Adipose tissue (tissue), 3 donors: ENCODE data around the gene CCDC92B. TPM values are rescaled to one million over a fixed set of nuclear protein-coding genes. Genes with fewer than 3 reads are reported as not detected.
"Not testable (repeated sequence)": the region's sequence is repeated elsewhere in the genome, so short reads cannot be mapped to it uniquely, and the experiment has no call there.

Experiments used
- H3K27ac ChIP-seq: one replicate; pipeline ENCODE4 v1.5.1; 2013; ENCODE audit warnings: low read depth, low read length
- WGBS, 3 donors: extraction: QIAGEN DNeasy Blood & Tissue Kit; methylation state at CpG; one replicate each; pipeline ENCODE4 v1.1.7; 2013; 5-methylcytosine and 5-hydroxymethylcytosine counted together
- polyA plus RNA-seq, 3 donors: library from polyadenylated mRNA; stranded (reverse); fragments of 200-250 nt; gene quantifications; one replicate each; pipeline ENCODE4 v1.2.3, GENCODE V29; 2013
- donor health status: healthy with polysubstance abuse.
- donor health status: Bipolar disorder and iron deficiency.
- donor health status: healthy.

Gene CCDC92B
- polyA plus RNA-seq: under 1 TPM; 0.13 to 0.37 (median 0.34) TPM

GRCh38 chr17:2749058-2749783, at the start of gene CCDC92B:
Gene CCDC92B (minus strand): TSS chr17:2749652. CDS start chr17:2735145, 14,507 bp downstream.
- H3K27ac ChIP-seq: no peak within 1 kb of the TSS
- WGBS, 3 donors: 4 to 5% (median 4%) methylated on average over 41 to 76 of the region's 76 CpGs

DNA sequence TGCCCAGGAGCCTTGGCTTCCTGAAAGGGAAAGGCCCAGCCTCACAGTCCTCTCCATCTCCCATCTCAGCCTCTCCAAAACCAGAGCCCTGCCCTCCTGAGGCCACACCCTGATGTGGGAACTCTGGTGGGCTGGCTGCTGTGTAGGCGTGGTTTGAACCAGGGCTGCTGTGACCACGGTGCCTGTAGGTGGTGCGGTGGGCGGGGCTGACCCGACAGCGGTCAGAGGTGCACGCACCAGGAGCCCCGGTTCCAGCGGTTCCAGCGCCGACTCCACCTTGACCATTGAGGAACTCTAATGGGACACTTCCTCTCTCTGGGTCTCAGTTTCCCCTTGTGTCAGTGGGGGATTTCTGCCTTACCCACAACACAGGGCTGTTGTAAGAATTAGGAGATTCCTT, 49.2 kb upstream of the CCDC92B start:
- no peak overlapping the region for H3K27ac ChIP-seq
- 48 to 52% (median 51%) methylated on average over 11 of the region's 11 CpGs for WGBS, 3 donors

- 77 to 83% (median 83%) methylated on average over 11 of the region's 11 CpGs for WGBS, 3 donors
- H3K27ac ChIP-seq: no peak overlapping the region
Observed at GRCh38 chr17:2798188-2798587, 48.7 kb upstream of the CCDC92B start.

GRCh38 chr17:2797637-2798036, 48.2 kb upstream of the CCDC92B start:
- 56 to 69% (median 64%) methylated on average over 11 of the region's 11 CpGs for WGBS, 3 donors
- no peak overlapping the region for H3K27ac ChIP-seq

- H3K27ac ChIP-seq: no peak overlapping the region
- 30 to 81% (median 50%) methylated on average over 14 to 15 of the region's 15 CpGs for WGBS, 3 donors
Observed at GRCh38 chr17:2797226-2797625, 47.8 kb upstream of the CCDC92B start.

GRCh38 chr17:2796164-2797125, 47.0 kb upstream of the CCDC92B start, which contains the start of gene RAP1GAP2:
Gene RAP1GAP2 (plus strand): TSS chr17:2796438. CDS start chr17:2796528, 90 bp downstream.
- 41 to 68% (median 43%) methylated on average over 37 to 39 of the region's 39 CpGs for WGBS, 3 donors
- H3K27ac ChIP-seq: no peak within 1 kb of the TSS

DNA sequence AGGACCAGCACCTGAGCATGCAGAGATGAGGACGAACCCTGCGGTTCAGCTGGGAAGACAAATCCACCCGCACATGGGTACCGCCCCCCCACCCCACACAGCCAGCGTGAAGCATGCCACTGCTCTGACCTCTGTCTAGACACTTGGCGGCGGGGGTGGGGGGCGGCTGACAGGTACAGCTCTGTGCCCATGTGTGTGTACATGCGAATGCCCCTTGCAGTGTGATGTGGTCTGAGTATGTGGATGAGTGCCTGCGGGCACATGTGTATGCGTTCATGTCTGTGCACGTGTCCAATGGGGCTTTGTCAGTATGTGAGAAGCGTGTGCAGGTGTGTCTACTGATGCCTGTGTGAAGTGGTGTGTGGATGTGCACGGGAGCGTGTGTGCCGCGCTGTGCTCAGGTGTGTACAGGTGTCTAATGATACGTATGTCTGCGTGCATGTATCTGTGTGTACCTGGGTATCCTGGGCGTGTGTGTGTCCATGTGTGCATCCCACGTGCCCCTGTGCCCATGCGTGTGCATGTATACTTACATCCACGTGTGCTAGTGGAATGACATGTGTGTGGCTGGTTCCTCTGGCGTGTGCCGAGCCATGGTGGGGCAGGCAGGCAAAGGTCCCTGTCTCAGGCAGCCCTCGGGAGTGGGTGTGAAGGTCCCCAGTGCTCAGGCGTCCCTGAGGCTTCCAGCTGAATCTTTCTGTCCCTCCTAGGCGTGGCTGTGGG, 46.1 kb upstream of the CCDC92B start:
- WGBS, 3 donors: 61 to 78% (median 68%) methylated on average over 28 of the region's 28 CpGs
- H3K27ac ChIP-seq: no peak overlapping the region

GRCh38 chr17:2794111-2794803, 44.8 kb upstream of the CCDC92B start:
- 57 to 81% (median 72%) methylated on average over 6 of the region's 6 CpGs for WGBS, 3 donors
- no peak overlapping the region for H3K27ac ChIP-seq

DNA sequence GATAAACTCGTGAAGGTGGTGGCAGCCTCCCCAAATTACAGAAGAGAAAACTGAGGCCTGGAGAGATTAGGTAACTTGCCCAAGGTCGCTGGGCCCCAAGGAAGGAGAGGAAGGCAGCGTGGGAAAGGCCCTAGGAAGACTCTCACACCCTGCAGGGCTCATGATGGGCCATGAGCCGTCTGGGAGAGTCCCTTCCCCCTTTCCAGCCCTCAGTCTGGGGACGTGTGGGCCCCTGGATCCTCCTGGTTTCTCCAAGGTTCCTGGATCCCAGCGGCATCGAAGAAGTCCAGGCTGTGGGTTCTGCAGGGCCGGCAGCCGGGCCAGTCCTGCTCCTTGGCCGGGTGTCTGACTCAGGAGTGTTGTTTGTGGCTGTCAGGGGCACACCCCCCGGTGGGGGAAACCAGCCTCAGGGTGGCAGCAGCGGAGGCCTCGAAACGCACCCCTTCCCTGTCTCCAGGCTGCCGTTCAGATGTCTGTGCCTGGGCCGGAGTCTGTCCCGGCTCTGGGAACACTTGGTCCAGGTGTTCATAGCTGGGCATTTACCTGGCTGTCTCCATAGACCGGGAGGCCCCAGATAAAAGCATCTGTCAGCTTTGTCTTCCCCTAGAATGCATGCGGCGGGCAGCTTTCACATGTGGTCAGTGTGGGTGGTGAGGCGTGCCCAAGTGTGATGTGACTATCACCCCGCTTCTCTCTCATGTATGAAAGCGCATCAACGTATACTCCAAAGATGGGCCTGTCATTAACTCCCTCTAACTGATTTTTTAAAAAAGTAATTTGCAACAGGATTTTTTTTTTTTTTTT, 43.1 kb upstream of the CCDC92B start:
- 45 to 64% (median 49%) methylated on average over 24 of the region's 24 CpGs for WGBS, 3 donors
- no peak overlapping the region for H3K27ac ChIP-seq

DNA sequence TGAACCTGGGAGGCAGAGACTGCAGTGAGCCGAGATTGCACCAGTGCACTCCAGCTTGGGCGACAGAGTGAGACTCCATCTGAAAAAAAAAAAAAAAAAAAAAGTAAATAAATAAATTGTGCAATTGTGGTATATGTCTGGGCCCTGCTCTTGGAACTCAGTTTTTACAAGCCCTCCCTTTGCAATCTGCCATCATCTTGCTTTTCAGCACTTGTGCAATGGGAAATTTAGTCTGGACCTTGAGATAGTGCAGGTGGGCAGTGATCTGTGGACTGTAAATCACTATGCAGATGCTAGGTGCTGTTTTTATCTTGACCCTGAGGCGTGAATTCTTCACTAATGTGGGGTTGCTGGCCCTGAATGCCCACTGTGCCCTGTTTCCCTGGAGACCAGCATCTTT, 40.2 kb upstream of the CCDC92B start:
- no peak overlapping the region for H3K27ac ChIP-seq
- 44 to 67% (median 60%) methylated on average over 3 of the region's 3 CpGs for WGBS, 3 donors

DNA sequence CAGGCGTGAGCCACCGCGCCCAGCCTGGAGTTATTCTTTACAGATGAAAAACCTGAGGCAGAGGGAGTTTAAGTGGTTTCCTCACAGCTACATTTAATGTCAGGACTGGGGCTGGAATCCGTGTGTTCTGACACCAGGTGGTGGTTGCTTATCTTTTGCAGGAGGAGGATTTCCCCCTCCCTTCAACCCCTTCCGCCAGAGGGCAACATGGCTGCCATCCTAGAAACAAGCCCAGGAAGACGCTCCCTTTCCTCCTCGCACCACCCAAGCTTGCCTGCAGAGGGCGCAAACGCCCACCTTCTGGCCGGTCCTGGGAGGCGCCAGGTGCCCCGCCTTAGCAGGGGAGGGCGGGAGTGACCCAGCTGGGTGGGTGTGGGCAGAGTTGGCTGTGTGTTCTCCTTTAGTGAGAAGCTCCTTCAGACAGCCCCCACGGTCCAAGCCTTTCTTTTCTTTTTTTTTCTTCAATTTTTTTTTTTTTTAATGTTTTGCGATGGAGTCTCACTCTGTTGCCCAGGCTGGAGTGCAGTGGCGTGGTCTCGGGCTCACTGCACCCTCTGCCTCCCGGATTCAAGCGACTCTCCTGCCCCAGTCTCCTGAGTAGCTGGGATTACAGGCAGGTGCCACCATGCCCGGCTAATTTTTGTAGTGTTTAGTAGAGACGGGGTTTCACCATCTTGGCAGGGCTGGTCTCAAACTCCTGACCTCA, 36.9 kb upstream of the CCDC92B start:
- 20 to 26% (median 23%) methylated on average over 20 to 21 of the region's 21 CpGs for WGBS, 3 donors
- no peak overlapping the region for H3K27ac ChIP-seq

- H3K27ac ChIP-seq: not testable (repeated sequence)
- WGBS, 3 donors: 65 to 70% (median 70%) methylated on average over 12 of the region's 12 CpGs
Observed at GRCh38 chr17:2785376-2785775, 35.9 kb upstream of the CCDC92B start.

GRCh38 chr17:2784864-2785263, 35.4 kb upstream of the CCDC92B start:
- H3K27ac ChIP-seq: no peak overlapping the region
- 82 to 84% (median 83%) methylated on average over 8 of the region's 8 CpGs for WGBS, 3 donors

- 89 to 93% (median 91%) methylated on average over 4 of the region's 4 CpGs for WGBS, 3 donors
Observed at GRCh38 chr17:2783310-2784030, 34.0 kb upstream of the CCDC92B start.

GRCh38 chr17:2782055-2782454, 32.6 kb upstream of the CCDC92B start:
- H3K27ac ChIP-seq: no peak overlapping the region
- 20 to 54% (median 31%) methylated on average over 5 to 6 of the region's 6 CpGs for WGBS, 3 donors

More at GRCh38 chr17:2783310-2784030, 34.0 kb upstream of the CCDC92B start:
- no peak overlapping the region for H3K27ac ChIP-seq

DNA sequence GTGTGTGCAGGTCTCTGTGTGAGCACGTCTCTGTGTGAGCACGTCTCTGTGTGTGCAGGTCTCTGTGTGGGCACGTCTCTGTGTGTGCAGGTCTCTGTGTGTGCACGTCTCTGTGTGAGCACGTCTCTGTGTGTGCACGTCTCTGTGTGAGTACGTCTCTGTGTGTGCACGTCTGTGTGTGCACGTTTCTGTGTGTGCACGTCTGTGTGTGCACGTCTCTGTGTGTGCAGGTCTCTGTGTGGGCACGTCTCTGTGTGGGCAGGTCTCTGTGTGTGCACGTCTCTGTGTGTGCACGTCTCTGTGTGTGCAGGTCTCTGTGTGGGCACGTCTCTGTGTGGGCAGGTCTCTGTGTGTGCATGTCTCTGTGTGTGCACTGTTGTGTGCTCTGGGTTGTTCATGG, 32.1 kb upstream of the CCDC92B start:
- H3K27ac ChIP-seq: not testable (repeated sequence)
- WGBS, 3 donors: 82 to 92% (median 86%) methylated on average over 15 of the region's 15 CpGs
